Cardiac fibroblast (primary cell): Measurements from ENCODE around the gene ZNF638.
"Not testable (repeated sequence)": the region's sequence is repeated elsewhere in the genome, so short reads cannot be mapped to it uniquely, and the experiment has no call there.

Experiments used
- DNase-seq, 2 donors: peaks; one replicate each; pipeline versions ENCODE4 v3.0.0 to v3.0.0-alpha.2; 2010; ENCODE audit warnings: low read depth in 2 of 2
- H3K4me3 ChIP-seq, 2 donors: replicated peaks in 1 of 2; 1 replicate in 1 of 2; 2 replicates in 1 of 2; pipeline ENCODE4 v1.5.1; 2011; ENCODE audit warnings: low read depth in 2 of 2, low read length in 2 of 2, mild to moderate bottlenecking in 2 of 2, moderate library complexity in 1 of 2
- TF ChIP-seq, protein P1 (sequence below): IDR thresholded peaks from one replicate; pipeline ENCODE4 v1.5.1; 2011; ENCODE audit warnings: low read depth, mild to moderate bottlenecking, low read length, inconsistent platforms

The ZNF638 gene

DNA sequence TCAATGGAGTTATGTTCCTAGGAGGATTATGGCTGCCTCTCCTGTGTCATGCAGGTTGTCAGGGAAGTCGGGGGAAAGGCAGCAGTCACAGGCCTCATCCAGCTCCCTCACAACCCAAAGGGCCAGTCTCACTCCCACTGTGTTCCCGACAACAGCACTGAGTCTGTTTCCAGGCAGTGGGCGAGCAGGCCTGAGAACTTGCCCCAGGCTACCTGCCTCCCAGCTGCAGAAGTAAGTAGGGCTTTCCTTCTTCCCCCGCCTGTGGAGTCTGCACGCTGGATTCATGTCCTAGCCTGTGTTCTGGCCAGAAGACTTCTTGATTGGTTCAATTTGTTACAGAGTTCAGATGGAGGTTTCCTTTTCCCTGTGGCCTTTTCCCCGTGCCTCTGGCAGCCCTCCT, 8.2 kb upstream of the ZNF638 start:
- TF ChIP-seq, protein P1, sequence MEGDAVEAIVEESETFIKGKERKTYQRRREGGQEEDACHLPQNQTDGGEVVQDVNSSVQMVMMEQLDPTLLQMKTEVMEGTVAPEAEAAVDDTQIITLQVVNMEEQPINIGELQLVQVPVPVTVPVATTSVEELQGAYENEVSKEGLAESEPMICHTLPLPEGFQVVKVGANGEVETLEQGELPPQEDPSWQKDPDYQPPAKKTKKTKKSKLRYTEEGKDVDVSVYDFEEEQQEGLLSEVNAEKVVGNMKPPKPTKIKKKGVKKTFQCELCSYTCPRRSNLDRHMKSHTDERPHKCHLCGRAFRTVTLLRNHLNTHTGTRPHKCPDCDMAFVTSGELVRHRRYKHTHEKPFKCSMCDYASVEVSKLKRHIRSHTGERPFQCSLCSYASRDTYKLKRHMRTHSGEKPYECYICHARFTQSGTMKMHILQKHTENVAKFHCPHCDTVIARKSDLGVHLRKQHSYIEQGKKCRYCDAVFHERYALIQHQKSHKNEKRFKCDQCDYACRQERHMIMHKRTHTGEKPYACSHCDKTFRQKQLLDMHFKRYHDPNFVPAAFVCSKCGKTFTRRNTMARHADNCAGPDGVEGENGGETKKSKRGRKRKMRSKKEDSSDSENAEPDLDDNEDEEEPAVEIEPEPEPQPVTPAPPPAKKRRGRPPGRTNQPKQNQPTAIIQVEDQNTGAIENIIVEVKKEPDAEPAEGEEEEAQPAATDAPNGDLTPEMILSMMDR: no peak
- no peak overlapping the region for H3K4me3 ChIP-seq

DNA sequence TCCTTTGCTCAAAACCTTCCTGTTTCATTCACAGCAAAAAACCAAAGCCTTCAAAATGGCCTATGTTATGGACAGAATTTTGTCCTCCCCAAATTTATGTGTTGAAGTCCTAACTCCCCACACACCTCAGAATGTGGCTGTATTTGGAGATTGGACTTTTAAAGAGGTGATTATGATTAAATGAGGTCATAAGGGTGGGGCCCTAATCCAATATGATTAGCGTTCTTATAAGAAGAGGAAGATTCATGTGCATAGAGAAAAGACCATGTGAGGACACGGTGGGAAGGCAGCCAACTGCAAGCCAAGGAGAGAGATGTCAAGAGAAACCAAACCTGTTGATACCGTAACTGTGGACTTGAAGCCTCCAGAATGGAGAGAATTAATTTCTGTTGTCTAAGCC, 4.6 kb upstream of the ZNF638 start:
- DNase-seq: no peak
- no peak overlapping the region for H3K4me3 ChIP-seq
- TF ChIP-seq, protein P1: no peak

More for the DNA sequence above, 8.2 kb upstream of the ZNF638 start:
- no peak for DNase-seq

DNA sequence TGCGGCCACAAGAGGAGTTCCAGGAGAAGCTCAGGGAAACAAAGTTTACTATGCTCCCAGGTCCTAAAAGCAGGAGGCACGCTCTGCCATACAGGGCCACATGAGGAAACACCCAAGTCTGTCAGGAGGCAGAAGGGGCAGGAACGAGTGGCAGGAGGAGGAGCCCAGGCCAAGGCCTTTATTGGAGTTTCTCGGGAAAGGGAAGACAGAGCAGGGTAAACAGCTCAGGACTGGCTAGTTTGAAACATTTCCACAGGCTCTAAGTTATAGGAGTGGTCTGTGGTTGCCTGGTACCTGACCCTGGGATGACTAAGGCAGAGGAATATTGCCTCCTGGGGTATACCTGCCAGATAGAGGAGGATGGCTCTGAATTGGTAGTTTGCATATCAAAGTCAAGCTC, 3.7 kb upstream of the ZNF638 start:
- DNase-seq: no peak
- TF ChIP-seq, protein P1: no peak
- no peak overlapping the region for H3K4me3 ChIP-seq

DNA sequence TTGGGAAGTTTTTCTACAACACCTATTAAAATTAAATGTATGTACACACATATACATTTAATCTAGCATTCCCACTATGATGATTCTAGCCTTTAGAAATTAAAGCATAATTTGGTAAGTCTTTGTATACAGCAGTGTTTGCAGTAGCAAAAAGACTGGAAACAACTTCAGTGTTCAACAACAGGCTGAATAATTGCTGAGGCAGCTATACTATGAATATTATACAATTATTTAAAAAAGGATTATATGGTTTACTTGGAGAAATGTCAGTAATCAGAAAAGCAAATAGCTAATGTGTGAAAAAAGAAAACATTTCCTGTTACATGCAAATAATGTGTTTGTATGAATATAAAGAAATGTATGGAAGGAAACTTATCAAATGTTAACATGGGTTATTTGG, 1.4 kb upstream of the ZNF638 start:
- DNase-seq: no peak
- H3K4me3 ChIP-seq: no peak overlapping the region
- TF ChIP-seq, protein P1: no peak

DNA sequence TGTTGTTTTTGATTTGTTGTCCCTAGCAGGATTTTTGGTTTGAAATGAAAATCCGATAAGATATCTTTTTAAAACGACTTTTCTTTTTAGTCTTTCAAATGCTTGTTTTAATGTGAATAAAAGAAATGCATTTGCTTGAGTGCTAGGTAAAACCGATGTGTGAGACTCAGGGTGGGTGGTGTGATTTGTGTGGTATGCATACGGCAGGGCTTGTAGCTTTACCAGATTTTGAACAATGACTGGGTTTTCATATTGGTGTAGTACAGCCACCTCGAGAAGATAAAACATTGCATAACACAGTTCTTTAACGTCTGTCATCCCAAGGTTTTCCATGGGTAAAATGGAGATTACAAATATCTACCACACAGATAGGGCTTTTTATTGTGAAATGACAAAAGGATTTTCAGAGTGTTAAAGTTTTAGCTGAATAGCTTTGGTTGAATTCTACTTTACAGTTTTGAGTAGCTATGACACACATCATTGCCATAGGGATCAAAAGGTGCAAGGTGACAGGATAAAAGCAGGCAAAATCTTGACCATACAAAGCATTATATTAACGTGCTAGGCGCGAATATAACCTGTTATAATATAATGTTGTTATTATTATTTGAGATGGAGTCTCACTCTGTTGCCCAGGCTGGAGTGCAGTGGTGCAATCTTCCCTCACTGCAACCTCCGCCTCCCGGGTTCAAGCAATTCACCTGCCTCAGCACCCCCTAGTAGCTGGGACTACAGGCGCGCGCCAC, 824 bp upstream of the ZNF638 start:
- peak in 1 of 2 donors; percentile 9 for DNase-seq
- H3K4me3 ChIP-seq: peak overlapping the region in 1 of 2 donors; percentile 22
- TF ChIP-seq, protein P1: no peak

DNA sequence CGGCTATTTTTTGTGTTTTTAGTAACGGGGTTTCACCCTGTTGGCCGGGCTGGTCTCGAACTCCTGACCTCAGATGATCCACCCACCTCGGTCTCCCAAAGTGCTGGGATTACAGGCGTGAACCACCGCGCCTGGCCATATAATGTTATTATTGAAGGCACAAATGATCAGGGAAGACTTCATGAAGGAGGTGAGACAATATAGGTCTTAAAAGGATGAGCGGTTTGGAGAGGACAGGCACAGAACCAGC, 326 bp upstream of the ZNF638 start:
- DNase-seq: not testable (repeated sequence)
- H3K4me3 ChIP-seq: peak overlapping the region; percentile 22

DNA sequence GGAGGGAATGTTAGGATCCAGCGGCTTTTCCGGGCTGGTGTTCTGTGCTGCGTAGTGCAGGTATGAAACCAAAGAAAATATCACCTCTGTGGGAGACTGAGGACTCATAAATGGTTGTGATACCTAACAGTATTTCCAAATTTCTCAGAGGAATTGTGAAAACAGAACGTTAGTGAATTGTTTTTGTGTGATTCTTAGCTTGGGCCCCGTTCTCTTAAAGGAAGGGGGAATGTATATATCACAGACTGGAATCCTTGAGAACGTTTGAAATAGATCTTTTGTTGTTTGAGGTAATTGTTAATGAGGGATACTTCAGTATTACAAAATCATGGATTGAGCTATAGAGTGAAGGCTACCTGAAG, 834 bp downstream of the ZNF638 start:
- peak overlapping the region; percentile 93 to 98 for H3K4me3 ChIP-seq
- TF ChIP-seq, protein P1: no peak
- DNase-seq: no peak
